KMS-11 (cell line): ENCODE results near the gene FHAD1.

Experiments used
- H2AFZ ChIP-seq: fragments of 200-600 bp; sonication (generic); 2 replicates; pipeline ENCODE4 v1.6.1; 2016; ENCODE audit warnings: antibody characterized with exemption, mixed run types, low read depth
- H3K27ac ChIP-seq: fragments of 200-600 bp; sonication (generic); 2 replicates; pipeline ENCODE4 v1.6.1; 2016; ENCODE audit warnings: mild to moderate bottlenecking, mixed run types
- H3K27me3 ChIP-seq: fragments of 200-600 bp; sonication (generic); 2 replicates; pipeline ENCODE4 v1.6.1; 2017; ENCODE audit warnings: mild to moderate bottlenecking, low read depth, mixed run types, moderate library complexity; ENCODE audit not compliant: insufficient read depth
- H3K36me3 ChIP-seq: fragments of 200-600 bp; sonication (generic); 2 replicates; pipeline ENCODE4 v1.6.1; 2017; ENCODE audit warnings: mild to moderate bottlenecking, mixed run types; ENCODE audit not compliant: insufficient read depth
- H3K4me1 ChIP-seq: fragments of 200-600 bp; sonication (generic); 2 replicates; pipeline ENCODE4 v1.6.1; 2016; ENCODE audit warnings: mild to moderate bottlenecking, low read depth, mixed run types; ENCODE audit not compliant: poor library complexity, severe bottlenecking
- H3K4me2 ChIP-seq: fragments of 200-600 bp; sonication (generic); 2 replicates; pipeline ENCODE4 v1.7.0; 2016; ENCODE audit warnings: mild to moderate bottlenecking, mixed run types
- H3K4me3 ChIP-seq: fragments of 200-600 bp; sonication (generic); IDR thresholded peaks from 2 replicates; pipeline ENCODE4 v1.6.1; 2017; ENCODE audit warnings: low read depth, low read length, mixed read lengths; ENCODE audit not compliant: insufficient read depth
- H3K79me2 ChIP-seq: fragments of 200-600 bp; sonication (generic); 2 replicates; pipeline ENCODE4 v1.6.1; 2016; ENCODE audit warnings: low read depth, mixed run types; ENCODE audit not compliant: insufficient read depth
- H3K9ac ChIP-seq: fragments of 200-600 bp; sonication (generic); 2 replicates; pipeline ENCODE4 v1.6.1; 2016; ENCODE audit warnings: mild to moderate bottlenecking, mixed run types
- H4K20me1 ChIP-seq: fragments of 200-600 bp; sonication (generic); 2 replicates; pipeline ENCODE4 v1.6.1; 2016; ENCODE audit warnings: mild to moderate bottlenecking, mixed run types; ENCODE audit not compliant: insufficient read depth
- TF ChIP-seq, protein P1 (sequence below): fragments of 200-600 bp; sonication (generic); conservative IDR thresholded peaks from 2 replicates; pipeline ENCODE4 v1.6.1; 2017; ENCODE audit warnings: low read depth, mild to moderate bottlenecking, antibody characterized with exemption, low read length, moderate library complexity, mixed read lengths

FHAD1 gene

DNA sequence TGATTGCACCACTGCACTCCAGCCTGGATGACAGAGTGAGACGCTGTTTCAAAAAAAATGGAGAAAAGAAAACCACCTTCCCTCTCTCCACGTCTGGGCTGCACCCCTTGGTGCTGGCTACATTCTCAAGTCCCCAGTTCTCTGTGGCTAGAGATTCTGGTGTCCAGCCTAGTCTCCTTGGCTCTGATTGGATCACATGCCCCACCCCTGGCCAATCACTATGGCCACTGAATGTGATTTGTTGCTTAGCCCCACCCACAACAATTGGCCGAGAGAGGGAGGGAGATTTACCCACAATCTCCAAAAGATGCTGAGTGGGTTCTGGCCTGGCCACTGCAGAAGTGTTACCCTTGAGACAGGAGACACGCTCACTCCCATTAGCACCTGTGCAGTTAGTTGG lies 39.4 kb downstream of the FHAD1 start:
- no peak overlapping the region for H3K4me2 ChIP-seq

DNA sequence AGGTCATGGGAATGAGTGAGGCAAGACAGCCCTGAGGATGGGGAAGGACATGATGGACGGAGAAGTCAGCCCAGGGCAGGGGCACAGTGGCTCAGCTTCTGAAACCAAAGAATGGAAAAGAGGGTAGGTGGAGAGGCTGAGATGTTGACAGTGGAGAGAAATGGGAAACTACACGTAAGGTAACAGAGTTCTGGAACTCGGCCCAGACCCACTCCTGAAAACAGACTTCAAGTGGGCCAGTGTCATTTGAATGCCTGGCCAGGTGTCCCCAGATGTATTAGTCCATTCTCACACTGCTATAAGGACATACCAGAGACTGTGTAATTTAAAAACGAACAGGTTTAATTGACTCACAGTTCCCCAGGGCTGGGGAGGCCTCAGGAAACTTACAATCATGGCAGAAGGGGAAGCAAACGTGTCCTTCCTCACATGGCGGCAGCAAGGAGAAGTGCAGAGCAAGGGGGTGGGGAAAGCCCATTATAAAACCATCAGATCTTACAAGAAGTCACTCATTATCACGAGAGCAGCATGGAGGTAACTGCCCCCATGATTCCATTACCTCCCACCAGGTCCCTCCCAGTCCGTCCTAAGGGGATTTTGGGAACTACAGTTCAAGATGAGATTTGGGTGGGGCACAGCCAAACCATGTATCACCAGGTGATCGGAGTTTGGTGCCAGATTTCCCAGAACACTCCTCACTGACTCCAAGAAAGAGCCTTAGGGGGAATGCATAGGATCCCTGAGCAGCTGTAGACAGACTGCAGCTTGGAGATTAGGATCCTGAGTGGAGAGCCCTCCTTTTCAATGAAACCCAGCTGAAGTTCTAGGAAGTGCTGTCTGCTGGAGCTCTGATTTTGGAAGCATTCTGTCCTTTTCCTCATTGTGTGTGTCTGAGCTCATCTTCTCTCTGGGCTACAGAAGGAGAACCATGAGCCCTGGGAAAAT lies 40.3 kb downstream of the FHAD1 start:
- Histone ChIP-seq H2AFZ (no peak overlapping the region), H3K4me3 (no peak overlapping the region), H3K79me2 (no peaks in the 10 kb centered on the region), H4K20me1 (no peaks in the 10 kb centered on the region), H3K9ac (no peak overlapping the region), H3K4me2 (no peak overlapping the region), H3K27me3 (no peaks in the 10 kb centered on the region), H3K27ac (no peak overlapping the region), H3K36me3 (no peaks in the 10 kb centered on the region), H3K4me1 (peaks cover 5% of the 10 kb centered on the region)
- TF ChIP-seq, protein P1, sequence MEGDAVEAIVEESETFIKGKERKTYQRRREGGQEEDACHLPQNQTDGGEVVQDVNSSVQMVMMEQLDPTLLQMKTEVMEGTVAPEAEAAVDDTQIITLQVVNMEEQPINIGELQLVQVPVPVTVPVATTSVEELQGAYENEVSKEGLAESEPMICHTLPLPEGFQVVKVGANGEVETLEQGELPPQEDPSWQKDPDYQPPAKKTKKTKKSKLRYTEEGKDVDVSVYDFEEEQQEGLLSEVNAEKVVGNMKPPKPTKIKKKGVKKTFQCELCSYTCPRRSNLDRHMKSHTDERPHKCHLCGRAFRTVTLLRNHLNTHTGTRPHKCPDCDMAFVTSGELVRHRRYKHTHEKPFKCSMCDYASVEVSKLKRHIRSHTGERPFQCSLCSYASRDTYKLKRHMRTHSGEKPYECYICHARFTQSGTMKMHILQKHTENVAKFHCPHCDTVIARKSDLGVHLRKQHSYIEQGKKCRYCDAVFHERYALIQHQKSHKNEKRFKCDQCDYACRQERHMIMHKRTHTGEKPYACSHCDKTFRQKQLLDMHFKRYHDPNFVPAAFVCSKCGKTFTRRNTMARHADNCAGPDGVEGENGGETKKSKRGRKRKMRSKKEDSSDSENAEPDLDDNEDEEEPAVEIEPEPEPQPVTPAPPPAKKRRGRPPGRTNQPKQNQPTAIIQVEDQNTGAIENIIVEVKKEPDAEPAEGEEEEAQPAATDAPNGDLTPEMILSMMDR, result no peak

More for the DNA sequence above, 39.4 kb downstream of the FHAD1 start:
- TF ChIP-seq, protein P1, result no peak
- H3K36me3 ChIP-seq, result no peaks in the 10 kb centered on the region
- H3K4me3 ChIP-seq, result no peak overlapping the region
- H4K20me1 ChIP-seq, result no peaks in the 10 kb centered on the region
- H2AFZ ChIP-seq, result no peak overlapping the region
- H3K4me1 ChIP-seq, result peaks cover 5% of the 10 kb centered on the region
- no peaks in the 10 kb centered on the region for H3K79me2 ChIP-seq
- no peak overlapping the region for H3K9ac ChIP-seq
- no peak overlapping the region for H3K27ac ChIP-seq
- no peaks in the 10 kb centered on the region for H3K27me3 ChIP-seq

DNA sequence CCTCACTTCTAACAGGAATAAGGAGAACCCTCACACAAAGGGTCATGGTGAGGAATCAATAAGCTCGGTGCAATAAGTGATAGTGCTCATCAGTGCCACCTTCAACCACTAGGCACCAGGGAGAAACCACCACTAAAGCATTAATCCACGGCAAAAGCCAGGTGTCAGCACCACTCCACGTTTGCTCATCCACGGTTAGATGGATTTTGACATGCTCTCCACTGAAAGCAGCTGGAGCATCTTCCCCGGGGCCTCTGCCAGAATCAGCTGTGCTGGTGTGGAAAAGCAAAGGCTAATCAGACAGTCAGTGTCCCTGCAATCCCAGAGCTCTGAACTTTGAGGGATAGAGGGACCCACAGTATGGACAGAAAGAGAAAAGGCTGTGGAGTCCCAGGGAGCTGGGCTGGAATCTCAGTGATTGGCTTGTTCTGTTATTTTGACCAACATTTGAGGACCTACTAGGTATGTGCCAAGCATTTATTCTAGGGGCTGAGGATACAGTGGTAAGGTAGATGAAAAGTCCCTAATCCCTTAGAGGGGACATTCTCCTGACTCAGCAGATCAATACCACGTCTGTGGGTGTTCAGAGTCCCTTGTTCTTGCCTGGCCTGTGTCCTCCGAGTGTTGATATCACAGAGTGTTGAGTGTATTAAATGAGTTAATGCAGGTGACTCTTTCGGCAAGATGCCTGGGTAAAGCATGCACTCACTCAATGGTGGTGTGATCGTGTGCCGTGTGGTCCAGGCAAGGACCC lies 41.3 kb downstream of the FHAD1 start:
- Histone ChIP-seq H3K9ac (no peak overlapping the region), H3K79me2 (no peaks in the 10 kb centered on the region), H3K27me3 (no peaks in the 10 kb centered on the region), H3K27ac (no peak overlapping the region), H4K20me1 (no peaks in the 10 kb centered on the region), H3K4me2 (no peak overlapping the region), H2AFZ (no peak overlapping the region), H3K4me3 (no peak overlapping the region), H3K4me1 (peaks cover 5% of the 10 kb centered on the region), H3K36me3 (no peaks in the 10 kb centered on the region)
- TF ChIP-seq, protein P1, result no peak

GRCh38 chr1:15289251-15289651 lies 42.2 kb downstream of the FHAD1 start:
- no peak overlapping the region for H2AFZ ChIP-seq
- no peak overlapping the region for H3K4me2 ChIP-seq
- no peaks in the 10 kb centered on the region for H3K36me3 ChIP-seq
- no peak overlapping the region for H3K27ac ChIP-seq
- H3K27me3 ChIP-seq, result no peaks in the 10 kb centered on the region
- H3K4me1 ChIP-seq, result peaks cover 5% of the 10 kb centered on the region
- H3K4me3 ChIP-seq, result no peak overlapping the region
- TF ChIP-seq, protein P1, result no peak
- no peak overlapping the region for H3K9ac ChIP-seq
- no peaks in the 10 kb centered on the region for H3K79me2 ChIP-seq
- no peaks in the 10 kb centered on the region for H4K20me1 ChIP-seq
